GM10847 (cell line): ENCODE data around the gene C3orf38.

ENCODE experiments used
- POLR2A ChIP-seq: IDR thresholded peaks from 2 replicates; pipeline ENCODE4 v1.6.1; 2011; ENCODE audit not compliant: insufficient read length; ENCODE audit errors: extremely low read depth

The C3orf38 gene

DNA sequence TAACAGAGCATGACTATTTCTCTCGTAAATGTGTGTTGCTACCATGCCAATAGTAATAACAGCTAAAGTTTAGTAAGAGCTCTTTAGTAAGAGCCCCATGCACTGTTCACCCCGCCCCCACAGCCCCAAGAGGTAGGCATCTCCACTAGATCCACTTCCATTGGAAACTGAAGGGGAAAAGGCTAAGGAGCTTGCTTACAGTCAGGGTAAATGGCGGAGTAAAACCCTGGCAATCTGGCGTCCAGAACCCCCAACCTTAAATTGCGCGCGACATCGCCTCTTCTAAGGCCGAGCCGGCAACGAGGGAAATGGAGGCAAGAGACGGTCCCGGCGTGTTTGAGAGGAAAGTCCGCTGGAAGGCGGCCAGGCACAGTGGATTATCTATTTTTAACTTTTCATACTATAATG lies 654 bp upstream of the C3orf38 start:
- TF ChIP-seq POLR2A = no peak

DNA sequence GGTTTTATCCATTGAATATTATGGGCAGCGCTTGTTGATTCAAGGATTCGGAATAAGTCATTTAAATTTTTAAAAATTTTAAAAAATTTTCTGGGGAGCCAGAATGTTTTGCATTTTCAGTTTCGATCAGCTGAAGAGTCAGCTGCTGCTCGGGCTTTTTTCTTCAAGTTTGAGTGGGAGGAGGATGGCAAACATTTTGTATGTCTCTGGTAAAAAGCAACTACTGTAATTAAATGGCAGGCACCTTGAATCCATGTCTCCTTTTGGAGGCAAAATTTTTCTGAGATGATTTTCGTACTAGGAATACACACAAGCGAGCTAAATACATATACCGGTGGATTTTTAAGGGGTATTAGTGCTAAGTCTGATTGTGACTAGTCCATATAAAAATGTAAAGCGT lies 612 bp downstream of the C3orf38 start:
- no peak for TF ChIP-seq POLR2A

DNA sequence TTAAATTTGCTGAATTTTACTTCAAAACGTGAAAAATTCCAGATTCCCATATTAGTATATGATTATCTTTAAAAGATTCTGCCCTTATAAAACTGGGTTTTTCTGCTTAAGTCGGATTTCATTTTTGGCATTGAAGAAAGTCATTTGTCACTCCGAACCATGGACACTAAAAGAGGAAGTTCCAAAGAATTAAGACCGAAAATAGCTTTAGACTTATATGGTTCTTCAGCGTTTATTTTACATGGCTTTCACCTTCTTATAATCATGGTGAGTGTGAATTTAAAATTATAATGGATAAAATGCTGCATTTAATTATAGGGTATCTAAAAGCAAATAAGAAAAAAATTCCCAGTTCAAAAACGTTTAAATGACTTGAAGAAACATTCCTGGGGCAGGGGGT lies 1.0 kb downstream of the C3orf38 start:
- TF ChIP-seq POLR2A = no peak

DNA sequence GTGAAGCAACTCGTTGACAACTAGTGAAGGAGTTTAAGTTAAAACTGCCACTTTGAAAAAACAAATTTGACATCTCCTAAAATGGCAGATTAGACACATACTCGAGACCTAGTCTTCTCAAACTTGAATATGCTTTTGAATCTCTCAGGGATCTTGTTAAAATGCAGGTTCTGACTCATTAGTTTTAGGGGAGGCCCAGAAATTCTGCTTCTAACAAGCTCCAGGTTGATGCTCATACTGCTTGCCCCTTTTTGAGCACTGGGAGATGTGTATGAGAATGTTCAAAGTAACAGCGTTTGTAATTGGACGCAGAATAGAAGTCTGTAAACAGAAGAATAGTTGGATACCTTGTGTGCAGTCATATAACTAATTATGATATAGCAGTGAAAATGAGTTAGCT lies 1.6 kb downstream of the C3orf38 start:
- no peak for TF ChIP-seq POLR2A

- TF ChIP-seq POLR2A = no peak
Measured at GRCh38 chr3:88152841-88153240, 3.1 kb downstream of the C3orf38 start.

DNA sequence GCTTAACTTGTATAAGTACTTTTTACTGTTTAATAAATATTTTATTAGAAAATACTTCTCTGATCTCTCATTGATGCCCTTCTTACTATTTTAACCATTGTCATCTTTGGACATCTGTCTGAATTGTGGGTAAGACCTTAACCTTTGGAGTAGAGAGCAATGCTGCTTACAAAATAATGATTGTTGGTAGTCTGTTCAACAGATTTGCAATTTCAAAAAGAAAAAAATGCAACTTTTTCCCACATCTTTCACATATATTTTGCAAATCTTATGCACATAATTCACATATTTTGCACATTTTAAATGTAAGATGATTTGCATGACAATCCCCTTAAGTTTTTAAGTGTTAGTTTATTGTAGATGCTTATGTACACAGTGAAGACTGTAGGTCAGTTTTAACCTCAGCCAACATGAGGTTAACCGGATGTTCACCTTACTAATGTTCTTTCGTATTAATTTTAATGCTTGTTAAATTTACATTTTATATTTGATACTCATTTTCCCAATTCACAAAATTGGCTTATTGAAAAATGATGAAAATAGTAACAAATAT lies 16.7 kb downstream of the C3orf38 start:
- TF ChIP-seq POLR2A = no peak

DNA sequence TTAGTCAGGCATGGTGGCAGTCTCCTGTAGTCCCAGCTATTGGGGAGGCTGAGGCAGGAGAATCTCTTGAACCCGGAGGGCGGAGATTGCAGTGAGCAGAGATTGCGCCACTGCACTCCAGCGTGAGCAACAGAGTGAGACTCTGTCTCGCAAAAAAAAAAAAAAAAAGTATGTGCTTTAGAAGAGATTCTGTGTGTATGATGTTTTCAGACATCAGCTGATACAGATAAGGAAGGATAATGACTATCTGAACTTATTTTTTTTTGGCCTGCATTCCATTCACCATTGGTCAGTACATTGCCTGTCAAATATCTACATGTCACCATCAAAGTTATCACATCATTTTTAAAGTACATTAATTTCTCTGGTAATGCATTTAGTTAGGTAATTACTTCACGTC lies 17.4 kb downstream of the C3orf38 start:
- TF ChIP-seq POLR2A = no peak

DNA sequence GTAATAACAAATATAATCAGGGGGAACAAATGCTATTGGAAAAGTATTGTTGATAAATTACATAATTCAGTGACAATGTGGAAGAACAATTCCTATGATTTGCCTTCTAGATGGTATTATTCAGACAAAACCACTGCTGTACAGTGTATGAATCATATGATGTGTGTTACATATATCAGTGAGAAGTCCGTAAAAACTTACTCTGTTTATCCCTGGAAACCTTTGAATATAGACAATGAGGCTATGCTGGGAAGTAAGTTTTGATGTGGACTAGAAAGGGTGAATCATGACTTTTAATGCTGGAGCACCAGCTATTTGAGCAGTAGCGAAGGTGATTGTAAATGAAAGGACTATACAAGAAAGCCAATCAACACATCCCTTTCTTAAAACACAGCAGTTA lies 17.9 kb downstream of the C3orf38 start:
- TF ChIP-seq POLR2A = no peak

DNA sequence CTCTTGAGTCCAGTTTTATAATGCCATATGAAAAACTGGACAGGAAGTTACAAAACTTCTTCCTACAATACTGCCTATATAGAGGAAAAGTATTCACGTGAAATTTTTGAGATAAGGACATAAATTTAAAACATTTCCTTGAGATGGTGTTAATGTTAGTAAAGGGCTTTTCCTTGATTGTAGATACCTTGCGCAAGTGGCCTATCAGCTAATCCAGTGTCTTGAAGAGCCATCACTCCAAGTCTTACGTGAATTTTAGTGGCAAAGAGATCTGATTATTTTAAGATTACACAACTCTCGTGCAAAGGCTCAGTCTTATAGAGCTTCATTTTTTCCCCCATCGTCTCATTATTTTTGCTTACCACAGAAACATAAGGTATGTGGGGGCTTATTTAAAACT lies 18.4 kb downstream of the C3orf38 start:
- no peak for TF ChIP-seq POLR2A

DNA sequence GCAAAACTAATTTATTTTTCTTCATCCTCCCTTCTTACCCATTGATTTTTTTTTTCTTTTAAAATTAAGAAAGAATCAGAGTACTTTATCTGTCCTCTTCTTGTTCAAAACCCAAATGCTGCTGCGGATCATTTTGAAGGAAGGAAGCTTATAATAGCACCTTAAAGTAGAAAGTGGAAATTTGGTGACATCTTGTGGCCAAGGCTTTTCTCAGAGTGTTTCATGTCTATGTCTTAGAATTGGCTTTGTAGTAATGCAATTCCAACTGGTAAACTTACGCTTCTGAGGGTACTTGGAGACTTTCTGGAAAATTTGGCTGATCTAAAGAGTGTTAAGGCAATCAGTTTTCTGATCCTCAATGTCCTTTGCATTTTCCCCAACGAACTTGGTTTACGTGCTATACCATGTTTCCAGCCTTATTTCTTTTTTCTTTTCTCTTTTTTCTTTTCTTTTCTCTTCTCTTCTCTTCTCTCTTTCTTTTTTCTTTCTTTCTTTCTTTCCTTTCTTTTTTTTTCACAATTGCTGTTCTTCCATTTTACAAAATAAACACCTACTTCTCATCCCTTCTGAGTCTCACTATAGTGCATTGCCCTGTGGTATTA lies 30.7 kb downstream of the C3orf38 start:
- TF ChIP-seq POLR2A = no peak

DNA sequence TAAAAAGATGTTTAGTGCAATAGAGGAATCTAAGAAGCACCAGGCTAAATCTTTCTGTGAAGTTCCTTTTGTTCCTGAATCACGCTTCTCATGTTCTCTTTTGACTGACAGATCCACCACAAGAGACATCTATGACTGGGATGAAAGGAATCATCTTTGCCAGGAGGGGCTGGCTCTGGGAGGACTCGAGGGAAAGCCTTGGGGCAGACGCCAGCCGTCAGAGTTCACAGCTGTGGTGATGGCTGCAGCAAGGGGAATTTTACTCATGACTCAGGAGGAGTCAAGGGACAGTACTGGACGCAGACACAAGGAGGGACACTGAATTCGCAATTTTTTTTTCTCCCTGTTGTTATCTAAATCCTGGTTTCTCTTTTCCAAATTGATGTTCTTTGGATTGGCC lies 38.7 kb downstream of the C3orf38 start:
- TF ChIP-seq POLR2A = no peak

DNA sequence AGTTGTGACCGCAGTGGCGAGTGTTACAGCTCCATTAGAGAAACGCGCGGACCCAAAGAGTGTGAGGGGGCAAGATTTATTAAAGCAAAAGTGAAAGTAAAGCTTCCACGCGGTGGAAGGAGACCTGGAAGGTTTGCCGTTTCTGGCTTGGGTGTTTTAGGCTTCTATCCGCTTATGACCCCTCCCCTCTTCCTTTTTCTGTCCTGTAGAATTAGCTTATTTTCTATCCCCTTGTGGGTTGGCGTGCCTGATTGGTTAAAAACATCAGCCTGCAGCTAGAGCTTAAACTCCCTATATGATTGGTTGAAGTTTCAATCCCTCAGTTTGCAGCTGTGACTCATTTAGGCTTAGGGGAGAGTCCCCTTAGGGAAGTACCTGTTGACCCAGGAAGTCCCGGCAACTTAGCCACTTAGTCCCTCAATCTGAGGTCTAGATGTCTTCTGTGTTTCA lies 39.6 kb downstream of the C3orf38 start:
- no peak for TF ChIP-seq POLR2A

DNA sequence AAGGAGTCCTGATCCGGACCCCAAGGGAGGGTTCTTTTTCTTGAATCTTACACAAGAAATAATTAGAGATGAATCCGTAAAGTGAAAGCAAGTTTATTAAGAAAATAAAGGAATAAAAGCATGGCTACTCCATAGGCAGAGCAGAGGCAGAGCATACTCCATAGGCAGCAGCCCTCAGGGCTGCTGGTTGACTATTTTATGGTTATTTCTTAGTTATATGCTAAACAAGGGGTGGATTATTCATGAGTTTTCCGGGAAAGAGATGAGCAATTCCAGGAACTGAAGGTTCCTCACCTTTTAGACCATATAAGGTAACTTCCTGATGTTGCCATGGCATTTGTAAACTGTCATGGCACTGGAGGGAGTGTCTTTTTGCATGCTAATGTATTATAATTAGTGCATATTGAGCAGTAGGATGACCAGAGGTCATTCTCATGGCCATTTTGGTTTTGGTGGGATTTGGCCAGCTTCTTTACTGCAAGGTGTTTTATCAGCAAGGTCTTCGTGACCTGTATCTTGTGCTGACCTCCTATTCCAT lies 42.2 kb downstream of the C3orf38 start:
- no peak for TF ChIP-seq POLR2A

DNA sequence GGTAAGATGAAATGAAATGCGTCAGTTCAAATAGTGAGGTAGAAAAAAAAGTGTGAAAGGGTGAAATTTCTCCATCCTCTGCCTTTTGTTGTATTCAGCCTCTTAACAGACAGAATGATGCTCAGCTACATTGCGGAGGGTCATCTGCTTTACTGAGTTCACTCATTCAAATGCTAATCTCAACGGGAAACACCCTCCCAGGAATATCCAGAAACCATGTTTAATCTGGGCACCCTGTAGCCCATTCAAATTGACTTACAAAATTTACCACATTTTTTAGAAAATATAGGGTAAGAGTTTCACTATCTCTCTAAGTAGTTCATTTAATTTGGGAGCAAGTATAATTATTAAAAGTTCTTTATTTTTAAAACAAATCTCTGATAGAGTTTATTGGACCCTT lies 42.9 kb downstream of the C3orf38 start:
- no peak for TF ChIP-seq POLR2A

- TF ChIP-seq POLR2A = no peak
Measured at GRCh38 chr3:88195951-88196434, 46.2 kb downstream of the C3orf38 start.

DNA sequence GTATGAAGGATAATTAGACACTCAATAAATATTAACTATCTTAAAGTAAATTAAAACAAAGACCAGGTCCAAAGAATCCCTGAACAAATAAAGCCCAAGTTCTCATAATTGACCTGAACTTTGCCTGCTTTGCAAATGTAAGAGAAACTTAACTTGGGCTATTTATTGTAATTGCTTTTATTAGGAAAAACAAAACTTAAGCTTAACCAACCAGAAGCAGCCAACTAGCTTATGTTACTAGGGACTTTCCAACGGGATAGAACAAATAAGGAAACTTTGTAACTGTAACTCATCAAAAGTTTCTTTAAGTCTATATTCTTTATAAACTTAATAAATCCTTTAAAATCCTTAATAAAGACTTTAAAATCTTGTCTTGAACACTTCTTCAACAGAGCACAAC lies 48.4 kb downstream of the C3orf38 start:
- TF ChIP-seq POLR2A = no peak

DNA sequence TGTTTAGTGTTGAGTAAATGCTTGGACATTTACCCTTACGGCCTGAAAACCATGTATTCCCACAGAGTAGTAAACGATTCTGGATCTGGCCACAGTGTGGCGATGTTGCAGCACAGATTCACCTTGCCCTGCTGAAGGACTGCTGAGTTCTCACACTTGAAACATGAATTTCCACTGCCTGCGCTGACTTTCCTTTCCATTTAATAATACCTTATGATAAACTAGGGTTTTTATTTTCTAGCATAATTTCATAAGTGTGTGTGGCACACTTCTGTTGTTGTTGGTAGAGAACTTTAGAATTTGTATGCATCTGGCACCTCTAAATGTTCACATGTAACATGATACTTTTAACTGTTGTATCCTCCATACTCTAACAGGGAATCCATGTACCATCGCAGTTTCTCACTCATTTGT lies 53.9 kb downstream of the C3orf38 start:
- no peak for TF ChIP-seq POLR2A
